ENCODE data around the gene KCNJ16. TPM values are rescaled to one million over a fixed set of nuclear protein-coding genes. Genes with fewer than 3 reads are reported as not detected.

Gene KCNJ16
- total RNA-seq, 1 experiment from 2014 or later = not detected

- Histone ChIP-seq H2AFZ (ENCODE audit: low read length) (no peak overlapping the region), H3K4me1 (ENCODE audit: insufficient read depth, low read length) (peaks cover 8% of the 10 kb centered on the region), H3F3A (ENCODE audit: low read length, unreplicated experiment) (no peaks in the 10 kb centered on the region), H3K27ac (ENCODE audit: low read length) (no peak overlapping the region), H4K20me1 (ENCODE audit: low read length) (no peaks in the 10 kb centered on the region), H3K9me2 (replicated peaks; ENCODE audit: low read length) (no peaks in the 10 kb centered on the region), H3K79me2 (ENCODE audit: low read length) (no peaks in the 10 kb centered on the region), H3K4me2 (ENCODE audit: low read length) (no peak overlapping the region), H3K27me3 (ENCODE audit: low read length) (peaks cover 56% of the 10 kb centered on the region), H3K9me3 (ENCODE audit: low read length) (no peaks in the 10 kb centered on the region), H3K36me3 (ENCODE audit: low read depth, low read length) (no peaks in the 10 kb centered on the region), H3K4me3 (ENCODE audit: low read length) (no peak overlapping the region), H3K9ac (ENCODE audit: low read length) (no peak overlapping the region)
- intact Hi-C loops (cut with micrococcal nuclease) = no loop called here
- no TSS peak for BruUV-seq (replicated peaks)
- TF ChIP-seq EZH2 (IDR thresholded peaks at IDR 0.05; ENCODE audit: low read length, unreplicated experiment) (no peak), CTCF (conservative IDR thresholded peaks at IDR 0.05; ENCODE audit: low read depth, low read length) (no peak)
- ChIA-PET CTCF (interaction anchor here (0.6 kb wide), 1 partner anchor 394 kb away, joined by 3 read pairs; no protein-coding TSS in a partner anchor), POLR2A (ENCODE audit: unreplicated experiment) (no interaction called here)
- ATAC-seq (no peak), DNase-seq (peak; percentile 25)
Measured at GRCh38 chr17:70172923-70173322, 97.9 kb downstream of the KCNJ16 start.

- Histone ChIP-seq H3K9ac (ENCODE audit: low read length) (no peak overlapping the region), H3K4me3 (ENCODE audit: low read length) (no peak overlapping the region), H3K9me3 (ENCODE audit: low read length) (no peaks in the 10 kb centered on the region), H3F3A (ENCODE audit: low read length, unreplicated experiment) (no peaks in the 10 kb centered on the region), H3K9me2 (replicated peaks; ENCODE audit: low read length) (no peaks in the 10 kb centered on the region), H3K27ac (ENCODE audit: low read length) (no peak overlapping the region), H4K20me1 (ENCODE audit: low read length) (no peaks in the 10 kb centered on the region), H3K27me3 (ENCODE audit: low read length) (peaks cover 61% of the 10 kb centered on the region), H3K36me3 (ENCODE audit: low read depth, low read length) (no peaks in the 10 kb centered on the region), H3K4me2 (ENCODE audit: low read length) (no peak overlapping the region), H3K79me2 (ENCODE audit: low read length) (no peaks in the 10 kb centered on the region), H2AFZ (ENCODE audit: low read length) (no peak overlapping the region), H3K4me1 (ENCODE audit: insufficient read depth, low read length) (peaks cover 8% of the 10 kb centered on the region)
- intact Hi-C loops (cut with micrococcal nuclease) = no loop called here
- no TSS peak for BruUV-seq (replicated peaks)
- ATAC-seq (no peak), DNase-seq (no peak)
- TF ChIP-seq CTCF (conservative IDR thresholded peaks at IDR 0.05; ENCODE audit: low read depth, low read length) = no peak
- TF ChIP-seq EZH2phosphoT487 (IDR thresholded peaks at IDR 0.05; ENCODE audit: borderline replicate concordance, low read length) = no peak
- no peak for TF ChIP-seq EZH2 (IDR thresholded peaks at IDR 0.05; ENCODE audit: low read length, unreplicated experiment)
- ChIA-PET POLR2A (ENCODE audit: unreplicated experiment) (no interaction called here), CTCF (no interaction called here)
Measured at GRCh38 chr17:70173681-70174080, 98.7 kb downstream of the KCNJ16 start.

GRCh38 chr17:70181376-70181775 lies 106.4 kb downstream of the KCNJ16 start:
- no peak for DNase-seq
- ATAC-seq = no peak
- H3K4me2 ChIP-seq (ENCODE audit: low read length) = peak overlapping the region; percentile 50
- H3K79me2 ChIP-seq (ENCODE audit: low read length) = no peaks in the 10 kb centered on the region
- no peaks in the 10 kb centered on the region for H3K9me3 ChIP-seq (ENCODE audit: low read length)
- ChIA-PET CTCF (interaction anchor here (0.5 kb wide), 1 partner anchor 371 kb away, joined by 4 read pairs; no protein-coding TSS in a partner anchor), POLR2A (ENCODE audit: unreplicated experiment) (interaction anchor here (0.6 kb wide), 1 partner anchor 676 kb away, joined by 3 read pairs; no protein-coding TSS in a partner anchor)
- H3K4me3 ChIP-seq (ENCODE audit: low read length) = no peak overlapping the region
- no peak overlapping the region for H3K9ac ChIP-seq (ENCODE audit: low read length)
- H3K27ac ChIP-seq (ENCODE audit: low read length) = no peak overlapping the region
- TF ChIP-seq EZH2phosphoT487 (IDR thresholded peaks at IDR 0.05; ENCODE audit: borderline replicate concordance, low read length) (no peak), CTCF (conservative IDR thresholded peaks at IDR 0.05; ENCODE audit: low read depth, low read length) (no peak), EZH2 (IDR thresholded peaks at IDR 0.05; ENCODE audit: low read length, unreplicated experiment) (no peak)
- no peaks in the 10 kb centered on the region for H3F3A ChIP-seq (ENCODE audit: low read length, unreplicated experiment)
- H4K20me1 ChIP-seq (ENCODE audit: low read length) = no peaks in the 10 kb centered on the region
- H3K27me3 ChIP-seq (ENCODE audit: low read length) = peaks cover 17% of the 10 kb centered on the region; the same call in 1 of the 2 replicates
- H2AFZ ChIP-seq (ENCODE audit: low read length) = no peak overlapping the region
- BruUV-seq (replicated peaks) = no TSS peak
- H3K4me1 ChIP-seq (ENCODE audit: insufficient read depth, low read length) = peaks cover 23% of the 10 kb centered on the region
- intact Hi-C loops (cut with micrococcal nuclease) = loop anchor here (5.0 kb wide), 2 partner anchors 226 to 441 kb away; no protein-coding TSS in a partner anchor
- H3K9me2 ChIP-seq (replicated peaks; ENCODE audit: low read length) = no peaks in the 10 kb centered on the region
- H3K36me3 ChIP-seq (ENCODE audit: low read depth, low read length) = no peaks in the 10 kb centered on the region
